Natural killer cell (primary cell): ENCODE results near the gene SLC31A2. TPM values are rescaled to one million over a fixed set of nuclear protein-coding genes. Genes with fewer than 3 reads are reported as not detected.

Experiments
- ATAC-seq, 3 donors: fragments of 150-1000 bp in 2 of 3; fragments of 200-7000 bp in 1 of 3; cut with Tn5 transposase; 1 replicate in 1 of 3; 2 replicates in 2 of 3; pipeline ENCODE4 v1.10.0; 2021; ENCODE audit warnings: mild to moderate bottlenecking in 2 of 3, moderate library complexity in 2 of 3
- DNase-seq, 2 donors: peaks; one replicate each; pipeline versions ENCODE4 v3.0.0 to v3.0.0-alpha.2; 2013 to 2021; ENCODE audit warnings: mixed read lengths in 1 of 2
- H3K27ac ChIP-seq: one replicate; pipeline ENCODE4 v1.5.1; 2013; ENCODE audit warnings: mild to moderate bottlenecking, low read length
- H3K27me3 ChIP-seq: one replicate; pipeline ENCODE4 v1.6.1; 2013; ENCODE audit warnings: low read length; ENCODE audit not compliant: control insufficient read depth, insufficient read depth
- H3K36me3 ChIP-seq: one replicate; pipeline ENCODE4 v1.6.1; 2013; ENCODE audit warnings: low read length; ENCODE audit not compliant: control insufficient read depth, insufficient read depth
- H3K4me1 ChIP-seq: one replicate; pipeline ENCODE4 v1.6.1; 2013; ENCODE audit warnings: low read length; ENCODE audit not compliant: control insufficient read depth, insufficient read depth
- H3K4me3 ChIP-seq: one replicate; pipeline ENCODE4 v1.5.1; 2013; ENCODE audit warnings: low read length
- H3K9me3 ChIP-seq: one replicate; pipeline ENCODE4 v1.6.1; 2013; ENCODE audit warnings: low read length; ENCODE audit not compliant: control insufficient read depth, insufficient read depth
- H3K27ac Mint-ChIP-seq, 2 donors: one replicate each; pipeline ENCODE4 v1.8.0; 2022; ENCODE audit warnings: mild to moderate bottlenecking in 2 of 2, mixed read lengths in 2 of 2, moderate library complexity in 1 of 2
- H3K27me3 Mint-ChIP-seq, 2 donors: one replicate each; pipeline ENCODE4 v1.8.0; 2022; ENCODE audit warnings: low read depth in 2 of 2, mixed read lengths in 2 of 2
- H3K36me3 Mint-ChIP-seq: one replicate; pipeline ENCODE4 v1.8.0; 2022; ENCODE audit warnings: mixed read lengths
- H3K4me1 Mint-ChIP-seq, 2 donors: one replicate each; pipeline ENCODE4 v1.8.0; 2022; ENCODE audit warnings: mixed read lengths in 2 of 2
- H3K4me3 Mint-ChIP-seq: one replicate; pipeline ENCODE4 v1.8.0; 2022; ENCODE audit warnings: mild to moderate bottlenecking, moderate library complexity, mixed read lengths
- H3K9me3 Mint-ChIP-seq, 2 donors: one replicate each; pipeline ENCODE4 v1.8.0; 2022; ENCODE audit warnings: mixed read lengths in 2 of 2
- WGBS: methylation state at CpG from one replicate; pipeline ENCODE4 v1.1.7; 2013; ENCODE audit warnings: missing lambda C conversion rate; ENCODE audit not compliant: insufficient coverage; 5-methylcytosine and 5-hydroxymethylcytosine counted together
- intact Hi-C: fragments of 100-400 bp; cut with micrococcal nuclease; formaldehyde crosslinking; loops from one replicate; pipeline ENCODE4 v1.14.2; 2022
- total RNA-seq, 4 donors: library from RNA; stranded (reverse); fragments of 120-200 nt in 1 of 4; gene quantifications; one replicate each; pipeline versions ENCODE4 v1.2.3 to v1.2.4, GENCODE V29; 2013 to 2022
- TF ChIP-seq, protein P1 (sequence below): fragments of 200-600 bp; IDR thresholded peaks from one replicate; pipeline ENCODE4 v1.8.0; 2022; ENCODE audit warnings: antibody characterized with exemption

The SLC31A2 gene
- total RNA-seq, 3 donors from 2014 or later (not counting 1 experiment from before 2014, with no cell fraction given) = 4.9 to 7.9 (median 6.0) TPM

DNA sequence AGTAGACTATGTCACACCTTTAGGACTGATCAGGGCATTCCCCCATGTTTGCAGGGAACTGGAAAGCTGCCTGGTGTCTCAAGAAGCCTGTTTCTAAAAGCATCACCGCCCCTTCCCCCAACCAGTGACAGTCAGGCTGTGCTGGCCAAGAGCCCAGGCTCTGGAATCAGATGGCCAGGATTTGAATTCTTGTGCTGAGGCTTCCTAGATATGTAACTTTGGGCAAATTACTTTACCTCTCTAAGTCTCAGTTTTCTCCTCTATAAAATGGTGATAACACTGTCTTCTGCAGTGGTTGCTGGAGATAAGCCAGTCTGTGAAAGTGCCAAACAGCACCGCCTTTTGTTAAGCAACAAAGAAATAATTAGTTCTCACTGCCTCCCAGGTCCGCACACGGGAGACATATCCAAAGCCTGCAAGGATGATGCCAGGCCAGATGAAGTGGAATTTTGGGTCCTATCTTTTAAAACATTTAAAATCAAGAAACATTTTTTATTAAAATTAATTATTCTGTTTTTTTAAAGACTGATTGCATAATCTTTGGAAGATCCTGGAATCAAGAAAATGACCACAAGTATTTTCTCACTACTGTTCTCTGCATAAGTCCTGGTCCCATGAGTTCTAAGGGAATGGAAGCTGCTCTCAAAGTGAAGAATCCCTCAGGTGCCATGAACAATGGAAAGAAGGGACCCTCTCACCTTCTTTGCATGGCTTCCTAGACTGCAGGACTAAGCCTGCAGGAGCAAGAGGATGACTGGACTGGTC is 13.9 kb downstream of the SLC31A2 start:
- Mint-ChIP-seq H3K9me3 (no peaks in the 10 kb centered on the region), H3K36me3 (peaks cover 3% of the 10 kb centered on the region), H3K4me3 (no peak overlapping the region), H3K27ac (no peak overlapping the region), H3K27me3 (no peaks in the 10 kb centered on the region), H3K4me1 (peaks cover 0 to 4% of the 10 kb centered on the region in 2 donors)
- no peaks in the 10 kb centered on the region for H3K27me3 ChIP-seq
- no peaks in the 10 kb centered on the region for H3K4me1 ChIP-seq
- 95% methylated on average over 4 of the region's 4 CpGs for WGBS
- H3K9me3 ChIP-seq = no peaks in the 10 kb centered on the region
- H3K27ac ChIP-seq = no peak overlapping the region
- TF ChIP-seq, protein P1, sequence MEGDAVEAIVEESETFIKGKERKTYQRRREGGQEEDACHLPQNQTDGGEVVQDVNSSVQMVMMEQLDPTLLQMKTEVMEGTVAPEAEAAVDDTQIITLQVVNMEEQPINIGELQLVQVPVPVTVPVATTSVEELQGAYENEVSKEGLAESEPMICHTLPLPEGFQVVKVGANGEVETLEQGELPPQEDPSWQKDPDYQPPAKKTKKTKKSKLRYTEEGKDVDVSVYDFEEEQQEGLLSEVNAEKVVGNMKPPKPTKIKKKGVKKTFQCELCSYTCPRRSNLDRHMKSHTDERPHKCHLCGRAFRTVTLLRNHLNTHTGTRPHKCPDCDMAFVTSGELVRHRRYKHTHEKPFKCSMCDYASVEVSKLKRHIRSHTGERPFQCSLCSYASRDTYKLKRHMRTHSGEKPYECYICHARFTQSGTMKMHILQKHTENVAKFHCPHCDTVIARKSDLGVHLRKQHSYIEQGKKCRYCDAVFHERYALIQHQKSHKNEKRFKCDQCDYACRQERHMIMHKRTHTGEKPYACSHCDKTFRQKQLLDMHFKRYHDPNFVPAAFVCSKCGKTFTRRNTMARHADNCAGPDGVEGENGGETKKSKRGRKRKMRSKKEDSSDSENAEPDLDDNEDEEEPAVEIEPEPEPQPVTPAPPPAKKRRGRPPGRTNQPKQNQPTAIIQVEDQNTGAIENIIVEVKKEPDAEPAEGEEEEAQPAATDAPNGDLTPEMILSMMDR = no peak
- ATAC-seq (no peak), DNase-seq (no peak)
- no peak overlapping the region for H3K4me3 ChIP-seq
- intact Hi-C loops = loop anchor here (10.0 kb wide), 1 partner anchor 1930 kb away; no protein-coding TSS in a partner anchor
- H3K36me3 ChIP-seq = peaks cover 77% of the 10 kb centered on the region

DNA sequence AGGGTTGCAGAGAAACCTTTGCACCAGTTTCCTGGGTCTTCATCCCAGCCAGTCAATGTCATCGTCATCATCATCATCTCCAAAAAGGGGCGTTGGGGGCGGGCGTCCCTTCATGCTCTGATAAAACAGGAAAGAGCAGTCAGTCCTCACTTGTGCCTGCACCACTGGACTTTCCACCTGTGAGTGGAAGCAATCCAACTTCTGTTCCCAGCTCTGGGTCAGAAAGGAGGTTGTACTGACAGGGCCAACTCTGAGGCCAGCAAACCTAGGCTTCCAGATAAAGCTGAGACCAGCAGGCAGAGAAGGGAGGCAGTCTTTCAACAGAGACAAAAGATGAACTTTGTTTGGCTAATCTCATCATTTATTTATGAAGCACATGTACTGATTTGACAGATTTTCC is 15.2 kb downstream of the SLC31A2 start:
- H3K36me3 Mint-ChIP-seq = peaks cover 7% of the 10 kb centered on the region
- H3K9me3 Mint-ChIP-seq = no peaks in the 10 kb centered on the region
- H3K4me3 Mint-ChIP-seq = no peak overlapping the region
- Histone ChIP-seq H3K9me3 (no peaks in the 10 kb centered on the region), H3K4me1 (no peaks in the 10 kb centered on the region), H3K4me3 (no peak overlapping the region), H3K36me3 (peaks cover 87% of the 10 kb centered on the region), H3K27me3 (no peaks in the 10 kb centered on the region), H3K27ac (no peak overlapping the region)
- intact Hi-C loops = loop anchor here (10.0 kb wide), 1 partner anchor 1929 kb away; no protein-coding TSS in a partner anchor
- no peaks in the 10 kb centered on the region for H3K27me3 Mint-ChIP-seq
- ATAC-seq (no peak), DNase-seq (no peak)
- TF ChIP-seq, protein P1 = no peak
- H3K4me1 Mint-ChIP-seq = no peaks in the 10 kb centered on the region
- no peak overlapping the region for H3K27ac Mint-ChIP-seq
- 94% methylated on average over 4 of the region's 4 CpGs for WGBS

DNA sequence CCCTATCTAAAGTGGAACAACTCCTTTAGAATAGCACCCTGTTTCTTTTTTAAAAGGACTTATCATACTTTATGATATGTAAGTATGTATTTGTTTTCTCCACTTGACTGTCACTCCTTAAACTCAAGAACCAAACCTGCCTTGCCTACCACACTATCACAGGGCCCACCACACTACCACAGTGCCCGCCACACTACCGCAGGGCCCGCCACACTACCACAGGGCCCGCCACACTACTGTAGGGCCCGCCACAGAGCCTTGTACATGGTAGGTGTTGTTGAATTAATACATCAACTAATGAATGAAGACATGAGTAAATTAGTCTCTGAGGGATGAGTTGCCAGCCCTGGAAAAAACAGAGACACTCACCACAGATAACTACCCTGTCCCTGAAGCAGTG is 18.0 kb downstream of the SLC31A2 start:
- no peak overlapping the region for H3K27ac Mint-ChIP-seq
- peaks cover 21% of the 10 kb centered on the region for H3K36me3 Mint-ChIP-seq
- no peak overlapping the region for H3K4me3 Mint-ChIP-seq
- H3K27me3 Mint-ChIP-seq = no peaks in the 10 kb centered on the region
- no peak for DNase-seq
- peaks cover 87% of the 10 kb centered on the region for H3K36me3 ChIP-seq
- intact Hi-C loops = loop anchor here (10.0 kb wide), 1 partner anchor 1926 kb away; no protein-coding TSS in a partner anchor
- H3K27me3 ChIP-seq = no peaks in the 10 kb centered on the region
- TF ChIP-seq, protein P1 = no peak
- ATAC-seq = no peak
- no CpG with 5 or more reads among the region's 5 CpGs for WGBS
- no peak overlapping the region for H3K4me3 ChIP-seq
- no peaks in the 10 kb centered on the region for H3K4me1 Mint-ChIP-seq
- no peaks in the 10 kb centered on the region for H3K4me1 ChIP-seq
- H3K9me3 ChIP-seq = no peaks in the 10 kb centered on the region
- H3K27ac ChIP-seq = no peak overlapping the region
- peaks cover 0 to 4% of the 10 kb centered on the region in 2 donors for H3K9me3 Mint-ChIP-seq
